ENCODE measurements around the gene NMRK1. TPM values are rescaled to one million over a fixed set of nuclear protein-coding genes. Genes with fewer than 3 reads are reported as not detected.

NMRK1 gene
- polyA plus RNA-seq (ENCODE audit: insufficient read length) = 20.1 TPM

GRCh38 chr9:75087824-75088645 lies at the start of gene NMRK1, which contains the start of gene OSTF1:
Gene NMRK1 (minus strand): TSS chr9:75088155. CDS start chr9:75083115, 5,040 bp downstream.
Gene OSTF1 (plus strand): TSS chr9:75088514. CDS start chr9:75088693, 179 bp downstream.
- peak; percentile 97 for DNase-seq

GRCh38 chr9:75134495-75134894 lies 46.5 kb upstream of the NMRK1 start:
- no peak for DNase-seq

GRCh38 chr9:75133396-75133795 lies 45.4 kb upstream of the NMRK1 start:
- no peak for DNase-seq

- no peak for DNase-seq
These were observed 44.3 kb upstream of the NMRK1 start for GRCh38 chr9:75132244-75132643.

- no peak for DNase-seq
These were observed 43.7 kb upstream of the NMRK1 start for GRCh38 chr9:75131700-75132099.

GRCh38 chr9:75130621-75131230 lies 42.8 kb upstream of the NMRK1 start:
- DNase-seq = no peak

- DNase-seq = no peak
These were observed 42.2 kb upstream of the NMRK1 start for GRCh38 chr9:75130172-75130571.

GRCh38 chr9:75128535-75128934 lies 40.6 kb upstream of the NMRK1 start:
- no peak for DNase-seq

GRCh38 chr9:75123696-75124095 lies 35.7 kb upstream of the NMRK1 start:
- DNase-seq = no peak

GRCh38 chr9:75121914-75122558 lies 34.1 kb upstream of the NMRK1 start:
- no peak for DNase-seq

GRCh38 chr9:75120686-75121085 lies 32.7 kb upstream of the NMRK1 start:
- no peak for DNase-seq

GRCh38 chr9:75117564-75117963 lies 29.6 kb upstream of the NMRK1 start:
- DNase-seq = no peak

GRCh38 chr9:75116306-75116705 lies 28.4 kb upstream of the NMRK1 start:
- no peak for DNase-seq

- no peak for DNase-seq
These were observed 24.8 kb upstream of the NMRK1 start for GRCh38 chr9:75112789-75113188.

GRCh38 chr9:75111019-75111622 lies 23.2 kb upstream of the NMRK1 start:
- DNase-seq = no peak

- DNase-seq = no peak
These were observed 21.4 kb upstream of the NMRK1 start for GRCh38 chr9:75109210-75109839.

GRCh38 chr9:75108571-75108970 lies 20.6 kb upstream of the NMRK1 start:
- no peak for DNase-seq

- DNase-seq = no peak
These were observed 18.9 kb upstream of the NMRK1 start for GRCh38 chr9:75106857-75107256.

- DNase-seq = no peak
These were observed 17.9 kb upstream of the NMRK1 start for GRCh38 chr9:75105841-75106240.

GRCh38 chr9:75105019-75105540 lies 17.1 kb upstream of the NMRK1 start:
- no peak for DNase-seq

GRCh38 chr9:75104607-75105006 lies 16.7 kb upstream of the NMRK1 start:
- no peak for DNase-seq

GRCh38 chr9:75102177-75102790 lies 14.3 kb upstream of the NMRK1 start:
- DNase-seq = no peak

Measured in hindlimb muscle (tissue), 1 donor.